ENCODE data around the gene ZFHX2. TPM values are rescaled to one million over a fixed set of nuclear protein-coding genes. Genes with fewer than 3 reads are reported as not detected.

The ZFHX2 gene
- total and polyA plus RNA-seq, 2 of the 13 experiments (the other 11 are each of a cell fraction or from before 2014, with no cell fraction given), result 0.17 to 0.44 TPM

- TF ChIP-seq ZNF407 (CRISPR knock-in tag; IDR thresholded peaks at IDR 0.05; ENCODE audit: not compliant biosample characterization) (no peak), RORA (CRISPR knock-in tag; IDR thresholded peaks at IDR 0.05) (no peak), ZC3H13 (CRISPR knock-in tag; IDR thresholded peaks at IDR 0.05) (no peak), HNF1B (CRISPR knock-in tag; IDR thresholded peaks at IDR 0.05) (peak; percentile 94), ZFX (CRISPR knock-in tag; IDR thresholded peaks at IDR 0.05; ENCODE audit: low read depth) (peak; percentile 79), ZNF563 (CRISPR knock-in tag; IDR thresholded peaks at IDR 0.05) (peak; percentile 80; the same call in 1 of the 2 replicates), FOXA3 (CRISPR knock-in tag; IDR thresholded peaks at IDR 0.05) (peak; percentile 88), PLRG1 (conservative IDR thresholded peaks at IDR 0.05) (no peak), AKAP8 (CRISPR knock-in tag; IDR thresholded peaks at IDR 0.05) (peak; percentile 78; the same call in 1 of the 2 replicates), KDM1A (CRISPR knock-in tag; IDR thresholded peaks at IDR 0.05) (peak; percentile 83), ZNF430 (CRISPR knock-in tag; IDR thresholded peaks at IDR 0.05) (peak; percentile 82), ZNF75D (CRISPR knock-in tag; IDR thresholded peaks at IDR 0.05; ENCODE audit: borderline replicate concordance) (no peak; the same call in 1 of the 2 replicates), XRCC5 (optimal IDR thresholded peaks at IDR 0.05; ENCODE audit: low read length) (peak; percentile 99), FOXA1 (IDR thresholded peaks at IDR 0.05) (no peak), FOXA1 (CRISPR knock-in tag; IDR thresholded peaks at IDR 0.05) (peak; percentile 59), HNRNPUL1 (IDR thresholded peaks at IDR 0.05; ENCODE audit: low read depth, low read length) (no peak), CBX5 (CRISPR knock-in tag; IDR thresholded peaks at IDR 0.05; ENCODE audit: borderline replicate concordance) (peak; percentile 100), ZNF891 (CRISPR knock-in tag; IDR thresholded peaks at IDR 0.05) (peak; percentile 92)
Measured at GRCh38 chr14:23588884-23589598, 37.5 kb upstream of the ZFHX2 start (continued).

Data from HepG2 (cell line).